Retinal pigment epithelial cell (primary cell): ENCODE measurements around the gene ROS1.
"Not testable (repeated sequence)": the region's sequence is repeated elsewhere in the genome, so short reads cannot be mapped to it uniquely, and the experiment has no call there.

Experiments used
- DNase-seq: peaks from one replicate; pipeline ENCODE4 v3.0.0-alpha.2; 2010; ENCODE audit warnings: low read depth
- H3K4me3 ChIP-seq: 2 replicates; pipeline ENCODE4 v1.5.1; 2011; ENCODE audit warnings: mild to moderate bottlenecking, low read length, control low read depth, moderate library complexity
- TF ChIP-seq, protein P1 (sequence below): conservative IDR thresholded peaks from 2 replicates; pipeline ENCODE4 v1.5.1; 2011; ENCODE audit warnings: low read depth, low read length, control low read depth, inconsistent platforms

ROS1 gene

DNA sequence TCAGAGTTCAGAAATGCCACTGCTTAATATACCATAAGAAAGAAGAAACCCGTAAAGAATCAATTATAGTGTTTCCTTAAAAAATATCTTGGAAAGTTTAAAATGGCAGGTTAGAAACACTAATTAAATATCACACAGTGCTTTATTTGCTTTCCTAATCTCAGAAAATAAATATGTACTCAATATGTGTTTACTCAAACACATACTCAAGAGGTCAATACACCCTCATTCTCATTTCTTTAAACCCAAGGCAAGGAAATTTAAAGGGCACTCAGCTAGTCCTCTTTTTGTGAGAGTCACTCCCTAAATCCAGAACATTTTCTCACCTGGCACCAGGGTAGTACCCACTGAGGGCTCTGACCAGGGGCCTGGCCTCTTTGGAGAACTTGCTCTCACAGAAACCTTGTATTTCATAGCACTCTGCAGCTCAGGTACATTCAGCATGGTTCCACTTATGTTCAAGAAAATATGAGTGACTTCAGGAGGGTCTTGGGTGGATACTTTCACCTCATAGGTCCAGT is 38.2 kb downstream of the ROS1 start:
- DNase-seq: no peak
- no peak overlapping the region for H3K4me3 ChIP-seq
- TF ChIP-seq, protein P1, sequence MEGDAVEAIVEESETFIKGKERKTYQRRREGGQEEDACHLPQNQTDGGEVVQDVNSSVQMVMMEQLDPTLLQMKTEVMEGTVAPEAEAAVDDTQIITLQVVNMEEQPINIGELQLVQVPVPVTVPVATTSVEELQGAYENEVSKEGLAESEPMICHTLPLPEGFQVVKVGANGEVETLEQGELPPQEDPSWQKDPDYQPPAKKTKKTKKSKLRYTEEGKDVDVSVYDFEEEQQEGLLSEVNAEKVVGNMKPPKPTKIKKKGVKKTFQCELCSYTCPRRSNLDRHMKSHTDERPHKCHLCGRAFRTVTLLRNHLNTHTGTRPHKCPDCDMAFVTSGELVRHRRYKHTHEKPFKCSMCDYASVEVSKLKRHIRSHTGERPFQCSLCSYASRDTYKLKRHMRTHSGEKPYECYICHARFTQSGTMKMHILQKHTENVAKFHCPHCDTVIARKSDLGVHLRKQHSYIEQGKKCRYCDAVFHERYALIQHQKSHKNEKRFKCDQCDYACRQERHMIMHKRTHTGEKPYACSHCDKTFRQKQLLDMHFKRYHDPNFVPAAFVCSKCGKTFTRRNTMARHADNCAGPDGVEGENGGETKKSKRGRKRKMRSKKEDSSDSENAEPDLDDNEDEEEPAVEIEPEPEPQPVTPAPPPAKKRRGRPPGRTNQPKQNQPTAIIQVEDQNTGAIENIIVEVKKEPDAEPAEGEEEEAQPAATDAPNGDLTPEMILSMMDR: no peak

DNA sequence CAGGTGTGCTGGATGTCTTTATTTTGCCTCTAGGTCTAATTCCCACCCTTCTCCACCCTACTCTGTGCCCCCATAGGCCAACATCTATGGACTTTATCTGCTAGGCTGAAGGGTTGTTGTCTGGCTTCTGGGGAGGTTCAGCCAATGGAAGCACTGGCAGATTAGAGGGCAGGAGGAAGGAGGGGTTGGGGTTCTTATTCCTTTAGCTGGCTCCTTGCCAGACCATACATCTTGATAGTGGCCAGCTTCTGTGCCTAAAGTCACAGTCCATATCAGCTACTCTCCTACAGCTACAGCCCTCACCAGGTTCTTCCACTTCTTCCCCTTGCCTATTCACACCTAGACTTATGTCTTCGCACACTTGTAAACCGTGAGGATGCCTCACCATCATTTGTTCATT is 41.1 kb downstream of the ROS1 start:
- DNase-seq: no peak
- TF ChIP-seq, protein P1: no peak

GRCh38 chr6:117381749-117382148 is 44.0 kb downstream of the ROS1 start:
- no peak for DNase-seq
- TF ChIP-seq, protein P1: no peak
- no peak overlapping the region for H3K4me3 ChIP-seq

More for the DNA sequence above, 41.1 kb downstream of the ROS1 start:
- H3K4me3 ChIP-seq: no peak overlapping the region

DNA sequence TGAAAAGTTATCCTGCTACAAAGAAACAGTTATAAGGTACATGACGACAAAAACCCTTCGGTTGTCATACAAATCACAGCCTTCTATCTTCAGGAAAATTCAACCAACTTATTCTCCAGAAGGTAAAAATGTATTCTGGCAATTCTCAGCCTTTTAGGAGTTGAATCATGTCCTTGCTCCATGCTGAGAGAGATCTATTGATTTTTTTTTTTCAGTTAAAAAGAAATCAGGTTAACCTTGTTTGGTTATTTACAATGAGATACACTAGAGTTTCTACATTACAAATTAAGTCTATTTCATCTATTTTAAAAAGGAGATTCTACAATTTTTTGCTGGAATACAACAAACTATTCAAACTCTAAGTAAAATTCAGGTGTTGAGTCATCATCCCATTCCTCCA is 45.4 kb downstream of the ROS1 start:
- TF ChIP-seq, protein P1: no peak
- no peak for DNase-seq
- no peak overlapping the region for H3K4me3 ChIP-seq

DNA sequence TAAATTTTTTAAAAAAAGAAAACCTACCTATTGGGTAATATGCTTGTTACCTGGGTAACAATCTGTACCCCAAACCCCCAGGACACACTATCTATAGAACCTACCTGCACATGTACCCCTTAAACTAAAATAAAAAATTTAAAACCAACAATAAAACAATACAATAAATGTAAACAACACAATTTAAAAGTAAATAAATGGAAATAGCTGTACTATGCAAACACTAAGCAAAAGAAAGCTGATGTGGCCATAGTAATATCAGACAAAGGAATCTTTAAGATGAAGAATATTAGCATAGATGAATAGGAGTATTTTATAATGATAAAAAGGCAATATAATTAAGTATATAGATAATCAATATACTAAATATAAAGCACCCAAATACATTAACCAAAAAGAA is 50.3 kb downstream of the ROS1 start:
- TF ChIP-seq, protein P1: no peak
- no peak for DNase-seq
- H3K4me3 ChIP-seq: no peak overlapping the region

- H3K4me3 ChIP-seq: no peak overlapping the region
- TF ChIP-seq, protein P1: no peak
- DNase-seq: no peak
Observed at GRCh38 chr6:117373211-117373813, 52.4 kb downstream of the ROS1 start.

DNA sequence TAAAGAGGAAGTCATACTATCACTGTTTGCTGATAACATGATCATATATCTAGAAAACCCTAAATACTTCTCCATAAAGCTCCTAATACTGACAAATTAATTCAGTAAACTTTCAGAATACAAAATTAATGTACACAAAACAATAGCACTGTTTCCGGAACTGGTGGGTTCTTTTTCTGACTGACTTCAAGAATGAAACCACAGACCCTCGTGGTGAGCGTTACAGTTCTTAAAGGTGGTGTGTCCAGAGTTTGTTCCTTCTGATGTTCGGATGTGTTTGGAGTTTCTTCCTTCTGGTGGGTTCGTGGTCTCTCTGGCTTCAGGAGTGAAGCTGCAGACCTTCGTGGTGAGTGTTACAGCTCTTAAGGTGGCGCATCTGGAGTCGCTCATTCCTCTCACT is 53.5 kb downstream of the ROS1 start:
- H3K4me3 ChIP-seq, DNase-seq: not testable (repeated sequence)

DNA sequence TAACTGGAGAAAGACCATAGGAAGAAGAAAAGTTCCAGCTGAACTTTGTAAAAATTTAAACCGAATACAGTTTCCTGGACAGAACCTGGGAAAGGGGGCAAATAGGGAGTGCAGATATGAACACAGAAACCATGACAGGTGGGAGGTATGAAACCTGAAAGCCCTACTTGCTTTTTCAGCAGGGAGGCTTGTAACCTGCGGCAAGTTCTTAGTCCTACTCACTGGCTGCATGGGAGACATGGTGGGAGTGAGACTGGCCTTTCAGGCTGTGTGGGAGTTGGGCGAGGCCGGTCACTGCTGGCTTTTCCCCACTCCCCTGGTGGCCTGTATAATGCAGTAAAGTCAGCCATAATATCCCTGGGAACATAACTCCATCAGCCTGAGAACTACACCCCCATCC is 54.2 kb downstream of the ROS1 start:
- TF ChIP-seq, protein P1: no peak
- DNase-seq: no peak
- no peak overlapping the region for H3K4me3 ChIP-seq
